Lower lobe of right lung (tissue), 2 donors: Measurements from ENCODE around the gene NTSR1. TPM values are rescaled to one million over a fixed set of nuclear protein-coding genes. Genes with fewer than 3 reads are reported as not detected.

Experiments used
- ATAC-seq, 2 donors: fragments of 200-7000 bp; cut with Tn5 transposase; one replicate each; pipeline ENCODE4 v1.9.1; 2020 to 2022; ENCODE audit warnings: mild to moderate bottlenecking in 2 of 2, moderate library complexity in 2 of 2
- DNase-seq: peaks from one replicate; pipeline ENCODE4 v3.0.0-alpha.2; 2020
- H3K27ac ChIP-seq: fragments of 200-600 bp; one replicate; pipeline ENCODE4 v1.8.0; 2022
- H3K27me3 ChIP-seq: fragments of 200-600 bp; one replicate; pipeline ENCODE4 v1.8.0; 2022; ENCODE audit warnings: low read depth
- H3K36me3 ChIP-seq: fragments of 200-600 bp; one replicate; pipeline ENCODE4 v1.8.0; 2022; ENCODE audit warnings: mild to moderate bottlenecking
- H3K4me1 ChIP-seq: fragments of 200-600 bp; one replicate; pipeline ENCODE4 v1.8.0; 2022
- H3K4me3 ChIP-seq: fragments of 200-600 bp; one replicate; pipeline ENCODE4 v1.8.0; 2022; ENCODE audit warnings: mild to moderate bottlenecking
- H3K9me3 ChIP-seq: fragments of 200-600 bp; one replicate; pipeline ENCODE4 v1.8.0; 2022
- CTCF ChIP-seq: fragments of 200-600 bp; IDR thresholded peaks from one replicate; pipeline ENCODE4 v1.8.0; 2022; ENCODE audit warnings: antibody characterized with exemption, mild to moderate bottlenecking
- intact Hi-C: fragments of 100-400 bp; cut with DNase I; formaldehyde crosslinking; loops from one replicate; pipeline ENCODE4 v1.11.0; 2022
- total RNA-seq: library from RNA; stranded (reverse); fragmentation: NEBNext Ultra II Directional; extraction: Animal tissue kit (Norgen Biotek cat#: 25700); gene quantifications from one replicate; pipeline ENCODE4 v1.2.1, GENCODE V29; 2021
- donor health status: DM: no; HTN: yes; CAD: no; lungs with severe emphysema.

Gene NTSR1
- total RNA-seq, 1 donor from 2014 or later: not detected

- peaks cover 13% of the 10 kb centered on the region for H3K4me1 ChIP-seq
- no peak for ATAC-seq
- intact Hi-C loops: no loop called here
Observed at GRCh38 chr20:62662422-62662821, 46.2 kb upstream of the NTSR1 start.

GRCh38 chr20:62663145-62664018, 45.3 kb upstream of the NTSR1 start:
- Histone ChIP-seq H3K9me3 (no peaks in the 10 kb centered on the region), H3K4me3 (no peak overlapping the region), H3K27ac (no peak overlapping the region), H3K27me3 (peaks cover 20% of the 10 kb centered on the region), H3K36me3 (peaks cover 38% of the 10 kb centered on the region), H3K4me1 (peaks cover 18% of the 10 kb centered on the region)
- TF ChIP-seq CTCF: no peak
- no peak for ATAC-seq
- intact Hi-C loops: no loop called here
- DNase-seq: no peak

More at GRCh38 chr20:62662422-62662821, 46.2 kb upstream of the NTSR1 start:
- DNase-seq: no peak
- no peak overlapping the region for H3K4me3 ChIP-seq
- H3K36me3 ChIP-seq: peaks cover 47% of the 10 kb centered on the region
- H3K9me3 ChIP-seq: no peaks in the 10 kb centered on the region
- no peak overlapping the region for H3K27ac ChIP-seq
- no peak for TF ChIP-seq CTCF
- peaks cover 16% of the 10 kb centered on the region for H3K27me3 ChIP-seq

- Histone ChIP-seq H3K9me3 (no peaks in the 10 kb centered on the region), H3K27me3 (peaks cover 20% of the 10 kb centered on the region), H3K27ac (no peak overlapping the region), H3K4me3 (no peak overlapping the region), H3K36me3 (peaks cover 30% of the 10 kb centered on the region), H3K4me1 (peaks cover 18% of the 10 kb centered on the region)
- intact Hi-C loops: no loop called here
- no peak for TF ChIP-seq CTCF
- ATAC-seq: no peak
- no peak for DNase-seq
Observed at GRCh38 chr20:62664019-62664971, 44.3 kb upstream of the NTSR1 start.

GRCh38 chr20:62665153-62665754, 43.4 kb upstream of the NTSR1 start:
- H3K4me3 ChIP-seq: no peak overlapping the region
- H3K4me1 ChIP-seq: peaks cover 18% of the 10 kb centered on the region
- no peak for ATAC-seq
- no peaks in the 10 kb centered on the region for H3K9me3 ChIP-seq
- peaks cover 20% of the 10 kb centered on the region for H3K27me3 ChIP-seq
- intact Hi-C loops: no loop called here
- no peak overlapping the region for H3K27ac ChIP-seq
- no peak for TF ChIP-seq CTCF
- H3K36me3 ChIP-seq: peaks cover 26% of the 10 kb centered on the region
- DNase-seq: no peak
